ENCODE data around the gene CCL7. TPM values are rescaled to one million over a fixed set of nuclear protein-coding genes. Genes with fewer than 3 reads are reported as not detected.

CCL7 gene
- total and polyA plus RNA-seq, 9 of the 15 experiments (the other 6 are each of a cell fraction or from before 2014, with no cell fraction given) = not detected

DNA sequence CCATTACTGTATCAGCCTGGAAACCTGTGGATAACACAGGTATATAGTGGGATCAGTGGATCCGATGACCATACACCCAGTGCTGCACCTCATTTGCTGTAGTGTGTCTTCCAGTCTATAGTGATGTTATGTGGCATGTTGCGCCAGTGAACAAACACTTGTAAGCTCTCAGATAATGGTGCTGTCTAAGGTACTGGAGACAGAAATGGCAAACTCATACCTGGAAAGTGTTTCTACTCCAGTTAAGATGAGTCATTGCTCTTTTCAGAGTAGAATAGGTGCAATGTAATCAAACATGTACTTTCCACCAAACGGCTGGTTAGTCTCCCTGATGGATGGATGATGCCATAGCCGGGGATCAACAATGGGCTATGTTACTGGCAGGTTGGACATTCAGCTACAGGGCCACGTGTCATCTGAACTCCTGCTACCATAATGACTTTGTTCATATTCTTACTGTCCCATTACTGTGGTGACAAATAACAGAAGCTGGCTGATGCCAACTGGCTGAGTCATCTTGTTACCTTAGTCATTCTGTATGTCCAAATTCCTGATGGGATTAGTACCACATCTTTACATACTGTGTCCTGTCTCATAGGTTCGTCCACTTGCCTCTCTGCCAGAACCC is 21.8 kb downstream of the CCL7 start (continued):
- TF ChIP-seq, protein P1, sequence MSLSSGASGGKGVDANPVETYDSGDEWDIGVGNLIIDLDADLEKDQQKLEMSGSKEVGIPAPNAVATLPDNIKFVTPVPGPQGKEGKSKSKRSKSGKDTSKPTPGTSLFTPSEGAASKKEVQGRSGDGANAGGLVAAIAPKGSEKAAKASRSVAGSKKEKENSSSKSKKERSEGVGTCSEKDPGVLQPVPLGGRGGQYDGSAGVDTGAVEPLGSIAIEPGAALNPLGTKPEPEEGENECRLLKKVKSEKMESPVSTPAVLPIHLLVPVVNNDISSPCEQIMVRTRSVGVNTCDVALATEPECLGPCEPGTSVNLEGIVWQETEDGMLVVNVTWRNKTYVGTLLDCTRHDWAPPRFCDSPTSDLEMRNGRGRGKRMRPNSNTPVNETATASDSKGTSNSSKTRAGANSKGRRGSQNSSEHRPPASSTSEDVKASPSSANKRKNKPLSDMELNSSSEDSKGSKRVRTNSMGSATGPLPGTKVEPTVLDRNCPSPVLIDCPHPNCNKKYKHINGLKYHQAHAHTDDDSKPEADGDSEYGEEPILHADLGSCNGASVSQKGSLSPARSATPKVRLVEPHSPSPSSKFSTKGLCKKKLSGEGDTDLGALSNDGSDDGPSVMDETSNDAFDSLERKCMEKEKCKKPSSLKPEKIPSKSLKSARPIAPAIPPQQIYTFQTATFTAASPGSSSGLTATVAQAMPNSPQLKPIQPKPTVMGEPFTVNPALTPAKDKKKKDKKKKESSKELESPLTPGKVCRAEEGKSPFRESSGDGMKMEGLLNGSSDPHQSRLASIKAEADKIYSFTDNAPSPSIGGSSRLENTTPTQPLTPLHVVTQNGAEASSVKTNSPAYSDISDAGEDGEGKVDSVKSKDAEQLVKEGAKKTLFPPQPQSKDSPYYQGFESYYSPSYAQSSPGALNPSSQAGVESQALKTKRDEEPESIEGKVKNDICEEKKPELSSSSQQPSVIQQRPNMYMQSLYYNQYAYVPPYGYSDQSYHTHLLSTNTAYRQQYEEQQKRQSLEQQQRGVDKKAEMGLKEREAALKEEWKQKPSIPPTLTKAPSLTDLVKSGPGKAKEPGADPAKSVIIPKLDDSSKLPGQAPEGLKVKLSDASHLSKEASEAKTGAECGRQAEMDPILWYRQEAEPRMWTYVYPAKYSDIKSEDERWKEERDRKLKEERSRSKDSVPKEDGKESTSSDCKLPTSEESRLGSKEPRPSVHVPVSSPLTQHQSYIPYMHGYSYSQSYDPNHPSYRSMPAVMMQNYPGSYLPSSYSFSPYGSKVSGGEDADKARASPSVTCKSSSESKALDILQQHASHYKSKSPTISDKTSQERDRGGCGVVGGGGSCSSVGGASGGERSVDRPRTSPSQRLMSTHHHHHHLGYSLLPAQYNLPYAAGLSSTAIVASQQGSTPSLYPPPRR (CRISPR knock-in tag; IDR thresholded peaks at IDR 0.05; ENCODE audit: borderline replicate concordance) = no peak

DNA sequence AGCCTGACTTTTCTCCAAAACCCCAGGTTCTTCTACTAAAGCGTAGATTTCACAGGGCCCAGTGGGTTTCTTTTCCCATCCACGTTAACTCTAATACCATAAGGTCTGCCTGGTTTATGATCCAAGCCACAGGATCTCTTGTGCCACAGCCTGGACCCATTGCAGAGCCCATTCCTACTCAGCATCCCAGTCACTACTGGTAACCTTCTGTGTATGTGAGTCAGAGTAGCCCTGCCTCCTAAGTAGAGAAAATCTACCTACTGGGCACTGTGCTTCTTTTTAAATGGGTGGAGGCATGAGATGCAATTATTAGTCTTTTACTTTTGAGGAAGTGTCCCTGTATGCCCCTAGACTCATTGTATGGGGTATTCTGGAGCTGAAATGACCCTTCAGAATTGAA is 29.0 kb downstream of the CCL7 start:
- ATAC-seq = no peak
- in situ Hi-C loops (cut with MboI) (no loop called here), intact Hi-C loops (cut with micrococcal nuclease) (no loop called here)
- no peak overlapping the region for H3K4me3 ChIP-seq
- no peaks in the 10 kb centered on the region for H3K36me3 ChIP-seq (ENCODE audit: control insufficient read depth, insufficient read depth, low read length)
- DNase-seq (ENCODE audit: extremely low read depth in 1 of 4, low spot score in 3 of 4) = no peak
- H3K27ac ChIP-seq (ENCODE audit: extremely low read depth, low read depth, low read length) = no peak overlapping the region
- H2AFZ ChIP-seq (ENCODE audit: low read depth, low read length) = no peak overlapping the region
- no peaks in the 10 kb centered on the region; a peak in 2 of 5 replicates for H3K27me3 ChIP-seq (ENCODE audit: control insufficient read depth in 2 of 2, insufficient read depth in 2 of 2, low read length in 2 of 2)
- H4K20me1 ChIP-seq (replicated peaks; ENCODE audit: control insufficient read depth, insufficient read depth, low read length) = no peaks in the 10 kb centered on the region
- no peaks in the 10 kb centered on the region for H3K9me1 ChIP-seq (ENCODE audit: control insufficient read depth, insufficient read depth, low read length)
- no peaks in the 10 kb centered on the region for H3K9me3 ChIP-seq (replicated peaks; ENCODE audit: control insufficient read depth, insufficient read depth, low read depth, low read length)
- ChIA-PET CTCF (ENCODE audit: low intra/inter-chr PET ratio) (no interaction called here), POLR2A (no interaction called here)
- H3K4me2 ChIP-seq (ENCODE audit: insufficient read depth, low read length) = no peak overlapping the region
- no peaks in the 10 kb centered on the region for H3K79me2 ChIP-seq (ENCODE audit: control insufficient read depth, insufficient read depth, low read length)
- H3K9ac ChIP-seq (ENCODE audit: insufficient read depth in 1 of 2, low read depth in 2 of 2, low read length in 2 of 2) = no peak overlapping the region
- no peaks in the 10 kb centered on the region for H3K4me1 ChIP-seq (replicated peaks in 1 of 2; ENCODE audit: control insufficient read depth in 2 of 2, insufficient read depth in 2 of 2, low read length in 2 of 2)
- FAIRE-seq = no peak
- 4% methylated on average over 2 of the region's 2 CpGs for WGBS (ENCODE audit: insufficient coverage, low coverage, missing lambda C conversion rate)
- BruUV-seq (replicated peaks) = no TSS peak
- TF ChIP-seq, protein P2, sequence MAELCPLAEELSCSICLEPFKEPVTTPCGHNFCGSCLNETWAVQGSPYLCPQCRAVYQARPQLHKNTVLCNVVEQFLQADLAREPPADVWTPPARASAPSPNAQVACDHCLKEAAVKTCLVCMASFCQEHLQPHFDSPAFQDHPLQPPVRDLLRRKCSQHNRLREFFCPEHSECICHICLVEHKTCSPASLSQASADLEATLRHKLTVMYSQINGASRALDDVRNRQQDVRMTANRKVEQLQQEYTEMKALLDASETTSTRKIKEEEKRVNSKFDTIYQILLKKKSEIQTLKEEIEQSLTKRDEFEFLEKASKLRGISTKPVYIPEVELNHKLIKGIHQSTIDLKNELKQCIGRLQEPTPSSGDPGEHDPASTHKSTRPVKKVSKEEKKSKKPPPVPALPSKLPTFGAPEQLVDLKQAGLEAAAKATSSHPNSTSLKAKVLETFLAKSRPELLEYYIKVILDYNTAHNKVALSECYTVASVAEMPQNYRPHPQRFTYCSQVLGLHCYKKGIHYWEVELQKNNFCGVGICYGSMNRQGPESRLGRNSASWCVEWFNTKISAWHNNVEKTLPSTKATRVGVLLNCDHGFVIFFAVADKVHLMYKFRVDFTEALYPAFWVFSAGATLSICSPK (IDR thresholded peaks at IDR 0.05; ENCODE audit: borderline replicate concordance) = no peak
- TF ChIP-seq MAFG (tag; conservative IDR thresholded peaks at IDR 0.05) = no peak
- no peak for TF ChIP-seq ZNF232 (CRISPR knock-in tag; IDR thresholded peaks at IDR 0.05)
- TF ChIP-seq, protein P3, sequence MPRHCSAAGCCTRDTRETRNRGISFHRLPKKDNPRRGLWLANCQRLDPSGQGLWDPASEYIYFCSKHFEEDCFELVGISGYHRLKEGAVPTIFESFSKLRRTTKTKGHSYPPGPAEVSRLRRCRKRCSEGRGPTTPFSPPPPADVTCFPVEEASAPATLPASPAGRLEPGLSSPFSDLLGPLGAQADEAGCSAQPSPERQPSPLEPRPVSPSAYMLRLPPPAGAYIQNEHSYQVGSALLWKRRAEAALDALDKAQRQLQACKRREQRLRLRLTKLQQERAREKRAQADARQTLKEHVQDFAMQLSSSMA (CRISPR knock-in tag; IDR thresholded peaks at IDR 0.05) = no peak
- no peak for TF ChIP-seq ZFX (CRISPR knock-in tag; IDR thresholded peaks at IDR 0.05)
- TF ChIP-seq ARID2 (IDR thresholded peaks at IDR 0.05) = no peak
- TF ChIP-seq, protein P4, sequence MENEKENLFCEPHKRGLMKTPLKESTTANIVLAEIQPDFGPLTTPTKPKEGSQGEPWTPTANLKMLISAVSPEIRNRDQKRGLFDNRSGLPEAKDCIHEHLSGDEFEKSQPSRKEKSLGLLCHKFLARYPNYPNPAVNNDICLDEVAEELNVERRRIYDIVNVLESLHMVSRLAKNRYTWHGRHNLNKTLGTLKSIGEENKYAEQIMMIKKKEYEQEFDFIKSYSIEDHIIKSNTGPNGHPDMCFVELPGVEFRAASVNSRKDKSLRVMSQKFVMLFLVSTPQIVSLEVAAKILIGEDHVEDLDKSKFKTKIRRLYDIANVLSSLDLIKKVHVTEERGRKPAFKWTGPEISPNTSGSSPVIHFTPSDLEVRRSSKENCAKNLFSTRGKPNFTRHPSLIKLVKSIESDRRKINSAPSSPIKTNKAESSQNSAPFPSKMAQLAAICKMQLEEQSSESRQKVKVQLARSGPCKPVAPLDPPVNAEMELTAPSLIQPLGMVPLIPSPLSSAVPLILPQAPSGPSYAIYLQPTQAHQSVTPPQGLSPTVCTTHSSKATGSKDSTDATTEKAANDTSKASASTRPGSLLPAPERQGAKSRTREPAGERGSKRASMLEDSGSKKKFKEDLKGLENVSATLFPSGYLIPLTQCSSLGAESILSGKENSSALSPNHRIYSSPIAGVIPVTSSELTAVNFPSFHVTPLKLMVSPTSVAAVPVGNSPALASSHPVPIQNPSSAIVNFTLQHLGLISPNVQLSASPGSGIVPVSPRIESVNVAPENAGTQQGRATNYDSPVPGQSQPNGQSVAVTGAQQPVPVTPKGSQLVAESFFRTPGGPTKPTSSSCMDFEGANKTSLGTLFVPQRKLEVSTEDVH (IDR thresholded peaks at IDR 0.05; ENCODE audit: low read depth, partially characterized antibody) = no peak
